Skeletal muscle tissue (tissue), 4 donors: ENCODE measurements around the gene KDM1A. TPM values are rescaled to one million over a fixed set of nuclear protein-coding genes. Genes with fewer than 3 reads are reported as not detected.

ENCODE experiments used
- H3K27ac ChIP-seq: one replicate; pipeline ENCODE4 v1.7.0; 2013; ENCODE audit warnings: mild to moderate bottlenecking, low read depth, low read length, inconsistent platforms
- H3K27me3 ChIP-seq, 3 donors: one replicate each; pipeline ENCODE4 v1.7.0; 2013; ENCODE audit warnings: low read length in 3 of 3; ENCODE audit not compliant: control insufficient read depth in 3 of 3, insufficient read depth in 3 of 3
- H3K36me3 ChIP-seq, 3 donors: one replicate each; pipeline ENCODE4 v1.7.0; 2013; ENCODE audit warnings: low read length in 3 of 3; ENCODE audit not compliant: control insufficient read depth in 3 of 3, insufficient read depth in 3 of 3
- H3K4me1 ChIP-seq, 3 donors: one replicate each; pipeline ENCODE4 v1.7.0; 2013; ENCODE audit warnings: low read length in 3 of 3, mild to moderate bottlenecking in 3 of 3; ENCODE audit not compliant: control insufficient read depth in 3 of 3, insufficient read depth in 3 of 3
- H3K4me3 ChIP-seq, 3 donors: one replicate each; pipeline ENCODE4 v1.7.0; 2013; ENCODE audit warnings: low read length in 3 of 3
- H3K9ac ChIP-seq, 3 donors: one replicate each; pipeline ENCODE4 v1.7.0; 2013; ENCODE audit warnings: low read length in 3 of 3, mild to moderate bottlenecking in 3 of 3, moderate library complexity in 2 of 3, low read depth in 1 of 3
- H3K9me3 ChIP-seq, 3 donors: one replicate each; pipeline ENCODE4 v1.7.0; 2013; ENCODE audit warnings: low read length in 3 of 3; ENCODE audit not compliant: control insufficient read depth in 3 of 3
- total RNA-seq: library from RNA; depleted of rRNA; stranded (reverse); fragments of >200 nt; gene quantifications from one replicate; pipeline ENCODE4 v1.2.3, GENCODE V29; 2014
- donor health status: Osteomylitis.

The KDM1A gene
- total RNA-seq, 1 donor from 2014 or later: 103 TPM

- H3K4me3 ChIP-seq: no peak overlapping the region
- no peak overlapping the region for H3K27ac ChIP-seq
- no peaks in the 10 kb centered on the region for H3K36me3 ChIP-seq
- no peak overlapping the region for H3K9ac ChIP-seq
- H3K4me1 ChIP-seq: peaks cover 0 to 3% (median 0%) of the 10 kb centered on the region in 3 donors
- H3K27me3 ChIP-seq: no peaks in the 10 kb centered on the region
- H3K9me3 ChIP-seq: no peaks in the 10 kb centered on the region
Observed at GRCh38 chr1:23116216-23116836, 97.1 kb downstream of the KDM1A start.

GRCh38 chr1:23116921-23117699 is 97.8 kb downstream of the KDM1A start:
- no peak overlapping the region for H3K9ac ChIP-seq
- H3K36me3 ChIP-seq: no peaks in the 10 kb centered on the region
- H3K4me1 ChIP-seq: peaks cover 2 to 5% (median 2%) of the 10 kb centered on the region in 3 donors
- H3K9me3 ChIP-seq: no peaks in the 10 kb centered on the region
- H3K4me3 ChIP-seq: no peak overlapping the region
- no peaks in the 10 kb centered on the region for H3K27me3 ChIP-seq
- no peak overlapping the region for H3K27ac ChIP-seq

GRCh38 chr1:23118407-23118806 is 99.1 kb downstream of the KDM1A start:
- H3K4me3 ChIP-seq: no peak overlapping the region
- no peaks in the 10 kb centered on the region for H3K36me3 ChIP-seq
- H3K27me3 ChIP-seq: no peaks in the 10 kb centered on the region
- no peak overlapping the region for H3K9ac ChIP-seq
- H3K27ac ChIP-seq: no peak overlapping the region
- H3K9me3 ChIP-seq: no peaks in the 10 kb centered on the region
- H3K4me1 ChIP-seq: peaks cover 8 to 10% (median 9%) of the 10 kb centered on the region in 3 donors

- H3K36me3 ChIP-seq: no peaks in the 10 kb centered on the region
- no peaks in the 10 kb centered on the region for H3K27me3 ChIP-seq
- no peaks in the 10 kb centered on the region for H3K9me3 ChIP-seq
- H3K9ac ChIP-seq: peak overlapping the region in 1 of 3 donors; percentile 42
- peak overlapping the region; percentile 31 for H3K27ac ChIP-seq
- H3K4me1 ChIP-seq: peaks cover 8 to 10% (median 9%) of the 10 kb centered on the region in 3 donors
- peak overlapping the region in 1 of 3 donors; percentile 46 for H3K4me3 ChIP-seq
Observed at GRCh38 chr1:23118957-23119792, 99.9 kb downstream of the KDM1A start.

- H3K9ac ChIP-seq: no peak overlapping the region
- no peaks in the 10 kb centered on the region for H3K36me3 ChIP-seq
- H3K9me3 ChIP-seq: no peaks in the 10 kb centered on the region
- peaks cover 8 to 10% (median 9%) of the 10 kb centered on the region in 3 donors for H3K4me1 ChIP-seq
- H3K27me3 ChIP-seq: no peaks in the 10 kb centered on the region
- H3K4me3 ChIP-seq: no peak overlapping the region
- H3K27ac ChIP-seq: no peak overlapping the region
Observed at GRCh38 chr1:23120383-23120782, 101.1 kb downstream of the KDM1A start.

- Histone ChIP-seq H3K27ac (peak overlapping the region; percentile 20), H3K9ac (no peak overlapping the region), H3K27me3 (no peaks in the 10 kb centered on the region), H3K36me3 (no peaks in the 10 kb centered on the region), H3K9me3 (no peaks in the 10 kb centered on the region), H3K4me1 (peaks cover 8 to 13% (median 9%) of the 10 kb centered on the region in 3 donors), H3K4me3 (no peak overlapping the region)
Observed at GRCh38 chr1:23122023-23122748, 102.9 kb downstream of the KDM1A start.

GRCh38 chr1:23122796-23123195 is 103.5 kb downstream of the KDM1A start:
- Histone ChIP-seq H3K27me3 (no peaks in the 10 kb centered on the region), H3K4me1 (peaks cover 8 to 13% (median 9%) of the 10 kb centered on the region in 3 donors), H3K4me3 (no peak overlapping the region), H3K9me3 (no peaks in the 10 kb centered on the region), H3K27ac (peak overlapping the region; percentile 20), H3K36me3 (no peaks in the 10 kb centered on the region), H3K9ac (no peak overlapping the region)

- Histone ChIP-seq H3K27ac (no peak overlapping the region), H3K9ac (peak overlapping the region in 1 of 3 donors; percentile 7), H3K4me1 (peaks cover 8 to 13% (median 9%) of the 10 kb centered on the region in 3 donors), H3K27me3 (no peaks in the 10 kb centered on the region), H3K36me3 (no peaks in the 10 kb centered on the region), H3K4me3 (no peak overlapping the region), H3K9me3 (no peaks in the 10 kb centered on the region)
Observed at GRCh38 chr1:23123528-23123927, 104.3 kb downstream of the KDM1A start.

- Histone ChIP-seq H3K36me3 (no peaks in the 10 kb centered on the region), H3K9ac (no peak overlapping the region), H3K4me1 (peaks cover 8 to 11% (median 9%) of the 10 kb centered on the region in 3 donors), H3K4me3 (no peak overlapping the region), H3K9me3 (no peaks in the 10 kb centered on the region), H3K27ac (no peak overlapping the region), H3K27me3 (no peaks in the 10 kb centered on the region)
Observed at GRCh38 chr1:23124259-23125026, 105.2 kb downstream of the KDM1A start.
